HEK293 (cell line): ENCODE results near the gene CST9.

Experiments
- CTCF ChIA-PET: fragments of 350-600 bp; formaldehyde crosslinking; extraction: SDS; loops from one replicate; lab custom pipeline; 2021; ENCODE audit warnings: antibody characterized with exemption; lab: Yijun Ruan, JAX
- POLR2A ChIA-PET: fragments of 300-600 bp; formaldehyde crosslinking; extraction: SDS; loops from one replicate; lab custom pipeline; 2020; ENCODE audit warnings: antibody characterized with exemption, inconsistent platforms; lab: Yijun Ruan, JAX
- H3K27ac ChIP-seq: fragments of 200-500 bp; sonication (Bioruptor generic); 2 replicates; pipeline ENCODE4 v1.5.1; 2014; ENCODE audit warnings: low read depth, low read length, control low read depth, inconsistent platforms; ENCODE audit errors: extremely low read depth
- H3K36me3 ChIP-seq, 2 experiments: fragments of 200-500 bp in 1 of 2; sonication (Bioruptor generic) in 1 of 2; 1 replicate in 1 of 2; 2 replicates in 1 of 2; pipeline ENCODE4 v1.5.1; 2014 to 2017; ENCODE audit warnings: inconsistent platforms in 2 of 2, low read length in 2 of 2; ENCODE audit not compliant: control insufficient read depth in 2 of 2, insufficient read depth in 1 of 2
- H3K4me1 ChIP-seq: fragments of 200-500 bp; sonication (Bioruptor generic); 2 replicates; pipeline ENCODE4 v1.5.1; 2014; ENCODE audit warnings: mild to moderate bottlenecking, low read length, inconsistent platforms; ENCODE audit not compliant: control insufficient read depth, insufficient read depth
- H3K4me3 ChIP-seq: 2 replicates; pipeline ENCODE4 v1.5.1; 2011; ENCODE audit warnings: low read depth, mild to moderate bottlenecking, control low read depth, low read length, moderate library complexity
- H3K9me3 ChIP-seq: fragments of 200-500 bp; sonication (Bioruptor generic); 2 replicates; pipeline ENCODE4 v1.5.1; 2014; ENCODE audit warnings: low read depth, low read length, inconsistent platforms; ENCODE audit not compliant: control insufficient read depth, insufficient read depth
- SALL2 ChIP-seq: fragments of 450-650 bp; formaldehyde crosslinking; IDR thresholded peaks from 2 replicates; pipeline ENCODE4 v1.5.0; 2017; ENCODE audit warnings: missing biosample characterization, mild to moderate bottlenecking, missing genetic modification characterization, borderline replicate concordance
- ZBTB7A ChIP-seq: fragments of 450-650 bp; formaldehyde crosslinking; IDR thresholded peaks from 2 replicates; pipeline ENCODE4 v1.5.1; 2016; ENCODE audit warnings: low read depth, missing biosample characterization, missing genetic modification characterization
- ZFHX2 ChIP-seq: fragments of 450-650 bp; formaldehyde crosslinking; conservative IDR thresholded peaks from 2 replicates; pipeline ENCODE4 v1.5.1; 2016; ENCODE audit warnings: missing biosample characterization, missing genetic modification characterization
- ZNF140 ChIP-seq: fragments of 450-650 bp; formaldehyde crosslinking; IDR thresholded peaks from 2 replicates; pipeline ENCODE4 v1.5.1; 2016; ENCODE audit warnings: missing biosample characterization, missing genetic modification characterization
- ZNF174 ChIP-seq: fragments of 450-650 bp; formaldehyde crosslinking; IDR thresholded peaks from 2 replicates; pipeline ENCODE4 v1.5.0; 2017; ENCODE audit warnings: missing biosample characterization, mild to moderate bottlenecking, missing genetic modification characterization
- ZNF211 ChIP-seq: fragments of 450-650 bp; formaldehyde crosslinking; IDR thresholded peaks from 2 replicates; pipeline ENCODE4 v1.5.1; 2016; ENCODE audit warnings: low read depth, missing biosample characterization, missing genetic modification characterization
- ZNF214 ChIP-seq: fragments of 450-650 bp; formaldehyde crosslinking; IDR thresholded peaks from 2 replicates; pipeline ENCODE4 v1.5.1; 2017; ENCODE audit warnings: missing biosample characterization, mild to moderate bottlenecking, missing genetic modification characterization, borderline replicate concordance
- ZNF221 ChIP-seq: fragments of 450-650 bp; formaldehyde crosslinking; IDR thresholded peaks from 2 replicates; pipeline ENCODE4 v1.5.1; 2017; ENCODE audit warnings: missing biosample characterization, missing genetic modification characterization, borderline replicate concordance
- ZNF302 ChIP-seq: fragments of 450-650 bp; formaldehyde crosslinking; IDR thresholded peaks from 2 replicates; pipeline ENCODE4 v1.5.1; 2016; ENCODE audit warnings: missing biosample characterization, missing genetic modification characterization, low read depth
- ZNF391 ChIP-seq: fragments of 450-650 bp; formaldehyde crosslinking; IDR thresholded peaks from 2 replicates; pipeline ENCODE4 v1.5.1; 2016; ENCODE audit warnings: low read depth, missing biosample characterization, missing genetic modification characterization, borderline replicate concordance
- ZNF561 ChIP-seq: fragments of 450-650 bp; IDR thresholded peaks from 2 replicates; pipeline ENCODE4 v1.5.1; 2018; ENCODE audit warnings: missing biosample characterization, missing genetic modification characterization, borderline replicate concordance
- ZNF600 ChIP-seq: fragments of 450-650 bp; formaldehyde crosslinking; IDR thresholded peaks from 2 replicates; pipeline ENCODE4 v1.5.1; 2016; ENCODE audit warnings: missing biosample characterization, missing genetic modification characterization
- ZNF626 ChIP-seq: fragments of 450-650 bp; sonication (Bioruptor Pico); formaldehyde crosslinking; IDR thresholded peaks from 2 replicates; pipeline ENCODE4 v1.5.1; 2018; ENCODE audit warnings: missing biosample characterization, missing genetic modification characterization, inconsistent platforms
- ZNF654 ChIP-seq: fragments of 450-650 bp; formaldehyde crosslinking; IDR thresholded peaks from 2 replicates; pipeline ENCODE4 v1.5.1; 2016; ENCODE audit warnings: low read depth, missing biosample characterization, missing genetic modification characterization
- ZNF677 ChIP-seq: fragments of 450-650 bp; IDR thresholded peaks from 2 replicates; pipeline ENCODE4 v1.5.0; 2018; ENCODE audit warnings: missing biosample characterization, mild to moderate bottlenecking, missing genetic modification characterization, moderate library complexity
- ZNF837 ChIP-seq: fragments of 450-650 bp; formaldehyde crosslinking; IDR thresholded peaks from 2 replicates; pipeline ENCODE4 v1.5.1; 2016; ENCODE audit warnings: missing biosample characterization, missing genetic modification characterization
- ZNF843 ChIP-seq: fragments of 450-650 bp; formaldehyde crosslinking; IDR thresholded peaks from 2 replicates; pipeline ENCODE4 v1.5.1; 2016; ENCODE audit warnings: missing biosample characterization, missing genetic modification characterization
- ZSCAN23 ChIP-seq: fragments of 450-650 bp; formaldehyde crosslinking; IDR thresholded peaks from 2 replicates; pipeline ENCODE4 v1.5.1; 2016; ENCODE audit warnings: missing biosample characterization, missing genetic modification characterization
- TF ChIP-seq, protein P1 (sequence below): fragments of 450-650 bp; formaldehyde crosslinking; IDR thresholded peaks from 2 replicates; pipeline ENCODE4 v1.5.1; 2016; ENCODE audit warnings: missing biosample characterization, missing genetic modification characterization
- TF ChIP-seq, protein P2 (sequence below): fragments of 450-650 bp; formaldehyde crosslinking; IDR thresholded peaks from 2 replicates; pipeline ENCODE4 v1.5.1; 2017; ENCODE audit warnings: missing biosample characterization, missing genetic modification characterization
- TF ChIP-seq, protein P3 (sequence below): fragments of 450-650 bp; IDR thresholded peaks from 2 replicates; pipeline ENCODE4 v1.5.1; 2018; ENCODE audit warnings: missing biosample characterization, mild to moderate bottlenecking, missing genetic modification characterization
- TF ChIP-seq, protein P4 (sequence below): fragments of 450-650 bp; formaldehyde crosslinking; IDR thresholded peaks from 2 replicates; pipeline ENCODE4 v1.5.1; 2016; ENCODE audit warnings: missing biosample characterization, missing genetic modification characterization
- TF ChIP-seq, protein P5 (sequence below): fragments of 450-650 bp; formaldehyde crosslinking; IDR thresholded peaks from 2 replicates; pipeline ENCODE4 v1.5.1; 2017; ENCODE audit warnings: missing biosample characterization, missing genetic modification characterization
- TF ChIP-seq, protein P6 (sequence below): fragments of 450-650 bp; formaldehyde crosslinking; IDR thresholded peaks from 2 replicates; pipeline ENCODE4 v1.5.1; 2016; ENCODE audit warnings: missing biosample characterization, missing genetic modification characterization
- TF ChIP-seq, protein P7 (sequence below): fragments of 450-650 bp; formaldehyde crosslinking; IDR thresholded peaks from 2 replicates; pipeline ENCODE4 v1.5.1; 2016; ENCODE audit warnings: missing biosample characterization, missing genetic modification characterization

The CST9 gene, protein sequence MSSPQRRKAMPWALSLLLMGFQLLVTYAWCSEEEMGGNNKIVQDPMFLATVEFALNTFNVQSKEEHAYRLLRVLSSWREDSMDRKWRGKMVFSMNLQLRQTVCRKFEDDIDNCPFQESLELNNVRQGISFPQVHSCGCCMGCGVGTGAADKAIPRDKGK

DNA sequence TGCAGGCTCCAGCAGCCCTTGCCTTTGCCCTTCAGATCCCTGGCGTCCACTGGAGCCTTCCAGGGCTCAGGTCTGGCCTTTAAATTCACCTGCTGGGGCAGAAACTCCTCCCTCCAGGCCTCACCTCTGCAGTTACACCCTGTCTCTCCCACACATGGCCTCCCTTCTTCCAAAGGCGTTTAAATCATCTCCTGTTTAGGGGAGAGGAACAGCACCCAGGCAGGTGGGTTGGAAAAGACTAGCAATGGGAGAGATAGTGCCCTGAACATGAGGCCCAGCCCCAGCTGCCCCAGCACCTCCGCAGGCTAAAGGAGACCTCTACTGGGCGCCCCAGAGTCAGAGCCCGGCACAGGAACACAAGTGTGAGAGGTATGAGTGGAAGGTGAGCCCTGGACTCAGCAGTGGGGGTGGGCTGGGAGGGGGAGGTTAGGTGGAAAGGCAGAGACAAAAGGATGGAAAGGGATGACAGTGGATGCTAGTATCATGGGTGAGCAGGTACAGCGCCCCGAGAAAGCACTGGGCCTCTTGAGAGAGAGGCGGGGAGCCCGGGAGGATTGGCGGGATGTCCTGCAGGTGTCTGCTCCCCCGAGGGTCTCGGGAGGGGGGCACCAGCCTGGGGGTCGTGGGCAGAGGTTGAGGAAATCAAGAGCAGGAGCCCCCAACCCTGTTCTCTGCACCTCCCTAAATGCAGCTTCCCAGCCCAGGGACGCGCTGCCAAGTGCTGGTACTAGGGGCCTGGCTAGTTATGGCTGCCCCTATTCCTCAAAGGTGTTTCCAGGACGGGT lies at the start of gene CST9:
Gene CST9, minus strand, starts transcription at position 51 of the 785 bp plus-strand sequence. CDS start 53 bp downstream, outside the sequence.
- TF ChIP-seq ZNF302 (tag by site-specific recombination) (no peak), ZNF174 (no peak), ZNF626 (no peak), ZSCAN23 (no peak), ZBTB7A (tag by site-specific recombination) (no peak), ZNF211 (tag by site-specific recombination) (no peak), ZFHX2 (tag by site-specific recombination) (no peak), ZNF677 (no peak), ZNF221 (no peak)
- TF ChIP-seq, protein P1, sequence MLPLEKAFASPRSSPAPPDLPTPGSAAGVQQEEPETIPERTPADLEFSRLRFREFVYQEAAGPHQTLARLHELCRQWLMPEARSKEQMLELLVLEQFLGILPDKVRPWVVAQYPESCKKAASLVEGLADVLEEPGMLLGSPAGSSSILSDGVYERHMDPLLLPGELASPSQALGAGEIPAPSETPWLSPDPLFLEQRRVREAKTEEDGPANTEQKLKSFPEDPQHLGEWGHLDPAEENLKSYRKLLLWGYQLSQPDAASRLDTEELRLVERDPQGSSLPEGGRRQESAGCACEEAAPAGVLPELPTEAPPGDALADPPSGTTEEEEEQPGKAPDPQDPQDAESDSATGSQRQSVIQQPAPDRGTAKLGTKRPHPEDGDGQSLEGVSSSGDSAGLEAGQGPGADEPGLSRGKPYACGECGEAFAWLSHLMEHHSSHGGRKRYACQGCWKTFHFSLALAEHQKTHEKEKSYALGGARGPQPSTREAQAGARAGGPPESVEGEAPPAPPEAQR (tag by site-specific recombination), result no peak
- TF ChIP-seq, protein P2, sequence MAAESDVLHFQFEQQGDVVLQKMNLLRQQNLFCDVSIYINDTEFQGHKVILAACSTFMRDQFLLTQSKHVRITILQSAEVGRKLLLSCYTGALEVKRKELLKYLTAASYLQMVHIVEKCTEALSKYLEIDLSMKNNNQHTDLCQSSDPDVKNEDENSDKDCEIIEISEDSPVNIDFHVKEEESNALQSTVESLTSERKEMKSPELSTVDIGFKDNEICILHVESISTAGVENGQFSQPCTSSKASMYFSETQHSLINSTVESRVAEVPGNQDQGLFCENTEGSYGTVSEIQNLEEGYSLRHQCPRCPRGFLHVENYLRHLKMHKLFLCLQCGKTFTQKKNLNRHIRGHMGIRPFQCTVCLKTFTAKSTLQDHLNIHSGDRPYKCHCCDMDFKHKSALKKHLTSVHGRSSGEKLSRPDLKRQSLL, result no peak
- TF ChIP-seq, protein P3, sequence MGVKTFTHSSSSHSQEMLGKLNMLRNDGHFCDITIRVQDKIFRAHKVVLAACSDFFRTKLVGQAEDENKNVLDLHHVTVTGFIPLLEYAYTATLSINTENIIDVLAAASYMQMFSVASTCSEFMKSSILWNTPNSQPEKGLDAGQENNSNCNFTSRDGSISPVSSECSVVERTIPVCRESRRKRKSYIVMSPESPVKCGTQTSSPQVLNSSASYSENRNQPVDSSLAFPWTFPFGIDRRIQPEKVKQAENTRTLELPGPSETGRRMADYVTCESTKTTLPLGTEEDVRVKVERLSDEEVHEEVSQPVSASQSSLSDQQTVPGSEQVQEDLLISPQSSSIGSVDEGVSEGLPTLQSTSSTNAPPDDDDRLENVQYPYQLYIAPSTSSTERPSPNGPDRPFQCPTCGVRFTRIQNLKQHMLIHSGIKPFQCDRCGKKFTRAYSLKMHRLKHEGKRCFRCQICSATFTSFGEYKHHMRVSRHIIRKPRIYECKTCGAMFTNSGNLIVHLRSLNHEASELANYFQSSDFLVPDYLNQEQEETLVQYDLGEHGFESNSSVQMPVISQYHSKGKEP (tag by site-specific recombination), result no peak
- ChIA-PET POLR2A (no interaction called here), CTCF (interaction anchor here (0.6 to 9.3 kb wide), 16 partner anchors 10 to 265 kb away, joined by 3 to 84 read pairs (median 4); partner anchors contain the start of genes CST11 and CSTL1)
- Histone ChIP-seq H3K4me1 (no peaks in the 10 kb centered on the region), H3K36me3 (no peaks in the 10 kb centered on the region), H3K9me3 (no peaks in the 10 kb centered on the region), H3K4me3 (no peak within 1 kb of the TSS), H3K27ac (no peak within 1 kb of the TSS)

DNA sequence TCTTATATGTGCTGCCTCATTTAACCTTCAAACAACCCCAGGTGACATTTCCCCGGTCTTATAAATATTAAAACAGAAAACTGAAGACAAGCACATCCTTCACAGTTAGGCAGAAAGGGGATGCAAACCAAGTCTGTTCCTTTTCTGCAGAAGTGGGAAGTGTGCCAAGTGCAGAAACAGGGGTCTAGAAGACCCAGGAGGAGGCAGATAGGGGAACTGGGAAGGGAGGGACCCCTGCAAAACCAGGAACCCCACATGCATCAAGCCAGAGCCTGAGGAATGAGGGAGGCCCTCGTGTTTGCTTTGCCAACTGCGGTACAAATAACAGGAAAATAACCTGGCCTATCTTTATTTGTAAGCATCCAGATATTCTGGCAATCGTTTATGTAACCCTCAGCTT lies 49.0 kb upstream of the CST9 start:
- Histone ChIP-seq H3K36me3 (no peaks in the 10 kb centered on the region), H3K4me3 (no peak overlapping the region), H3K9me3 (no peaks in the 10 kb centered on the region), H3K27ac (no peak overlapping the region), H3K4me1 (no peaks in the 10 kb centered on the region)
- CTCF ChIA-PET, result no interaction called here
- POLR2A ChIA-PET, result no interaction called here
- TF ChIP-seq ZNF837 (no peak), ZNF561 (tag by site-specific recombination) (no peak), ZNF140 (no peak), ZNF391 (tag by site-specific recombination) (no peak), ZNF600 (tag by site-specific recombination) (no peak), SALL2 (tag by site-specific recombination) (no peak), ZNF654 (tag by site-specific recombination) (no peak), ZNF214 (tag by site-specific recombination) (no peak), ZNF843 (tag by site-specific recombination) (no peak)
- TF ChIP-seq, protein P4, sequence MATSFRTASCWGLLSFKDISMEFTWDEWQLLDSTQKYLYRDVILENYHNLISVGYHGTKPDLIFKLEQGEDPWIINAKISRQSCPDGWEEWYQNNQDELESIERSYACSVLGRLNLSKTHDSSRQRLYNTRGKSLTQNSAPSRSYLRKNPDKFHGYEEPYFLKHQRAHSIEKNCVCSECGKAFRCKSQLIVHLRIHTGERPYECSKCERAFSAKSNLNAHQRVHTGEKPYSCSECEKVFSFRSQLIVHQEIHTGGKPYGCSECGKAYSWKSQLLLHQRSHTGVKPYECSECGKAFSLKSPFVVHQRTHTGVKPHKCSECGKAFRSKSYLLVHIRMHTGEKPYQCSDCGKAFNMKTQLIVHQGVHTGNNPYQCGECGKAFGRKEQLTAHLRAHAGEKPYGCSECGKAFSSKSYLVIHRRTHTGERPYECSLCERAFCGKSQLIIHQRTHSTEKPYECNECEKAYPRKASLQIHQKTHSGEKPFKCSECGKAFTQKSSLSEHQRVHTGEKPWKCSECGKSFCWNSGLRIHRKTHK (tag by site-specific recombination), result no peak
- TF ChIP-seq, protein P5, sequence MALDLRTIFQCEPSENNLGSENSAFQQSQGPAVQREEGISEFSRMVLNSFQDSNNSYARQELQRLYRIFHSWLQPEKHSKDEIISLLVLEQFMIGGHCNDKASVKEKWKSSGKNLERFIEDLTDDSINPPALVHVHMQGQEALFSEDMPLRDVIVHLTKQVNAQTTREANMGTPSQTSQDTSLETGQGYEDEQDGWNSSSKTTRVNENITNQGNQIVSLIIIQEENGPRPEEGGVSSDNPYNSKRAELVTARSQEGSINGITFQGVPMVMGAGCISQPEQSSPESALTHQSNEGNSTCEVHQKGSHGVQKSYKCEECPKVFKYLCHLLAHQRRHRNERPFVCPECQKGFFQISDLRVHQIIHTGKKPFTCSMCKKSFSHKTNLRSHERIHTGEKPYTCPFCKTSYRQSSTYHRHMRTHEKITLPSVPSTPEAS, result no peak
- TF ChIP-seq, protein P6, sequence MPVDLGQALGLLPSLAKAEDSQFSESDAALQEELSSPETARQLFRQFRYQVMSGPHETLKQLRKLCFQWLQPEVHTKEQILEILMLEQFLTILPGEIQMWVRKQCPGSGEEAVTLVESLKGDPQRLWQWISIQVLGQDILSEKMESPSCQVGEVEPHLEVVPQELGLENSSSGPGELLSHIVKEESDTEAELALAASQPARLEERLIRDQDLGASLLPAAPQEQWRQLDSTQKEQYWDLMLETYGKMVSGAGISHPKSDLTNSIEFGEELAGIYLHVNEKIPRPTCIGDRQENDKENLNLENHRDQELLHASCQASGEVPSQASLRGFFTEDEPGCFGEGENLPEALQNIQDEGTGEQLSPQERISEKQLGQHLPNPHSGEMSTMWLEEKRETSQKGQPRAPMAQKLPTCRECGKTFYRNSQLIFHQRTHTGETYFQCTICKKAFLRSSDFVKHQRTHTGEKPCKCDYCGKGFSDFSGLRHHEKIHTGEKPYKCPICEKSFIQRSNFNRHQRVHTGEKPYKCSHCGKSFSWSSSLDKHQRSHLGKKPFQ (tag by site-specific recombination), result no peak
- TF ChIP-seq, protein P7, sequence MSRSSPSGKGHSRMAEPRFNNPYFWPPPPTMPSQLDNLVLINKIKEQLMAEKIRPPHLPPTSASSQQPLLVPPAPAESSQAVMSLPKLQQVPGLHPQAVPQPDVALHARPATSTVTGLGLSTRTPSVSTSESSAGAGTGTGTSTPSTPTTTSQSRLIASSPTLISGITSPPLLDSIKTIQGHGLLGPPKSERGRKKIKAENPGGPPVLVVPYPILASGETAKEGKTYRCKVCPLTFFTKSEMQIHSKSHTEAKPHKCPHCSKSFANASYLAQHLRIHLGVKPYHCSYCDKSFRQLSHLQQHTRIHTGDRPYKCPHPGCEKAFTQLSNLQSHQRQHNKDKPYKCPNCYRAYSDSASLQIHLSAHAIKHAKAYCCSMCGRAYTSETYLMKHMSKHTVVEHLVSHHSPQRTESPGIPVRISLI (tag by site-specific recombination), result no peak
